Measurements from ENCODE around the gene WWOX. TPM values are rescaled to one million over a fixed set of nuclear protein-coding genes. Genes with fewer than 3 reads are reported as not detected.

The WWOX gene
- total and polyA plus RNA-seq, 2 of the 4 experiments (the other 2 are of a cell fraction) = 2.7 to 5.4 TPM

GRCh38 chr16:78642621-78643285, 543.3 kb downstream of the WWOX start:
- in situ Hi-C loops (cut with MboI; ENCODE audit: low sequenced_read_pairs) = no loop called here
- DNase-seq = no peak
- ChIA-PET CTCF (no interaction called here), POLR2A (ENCODE audit: unreplicated experiment) (no interaction called here)
- Histone ChIP-seq H4K91ac (ENCODE audit: insufficient read depth, low read depth, low read length) (no peak overlapping the region), H2BK15ac (ENCODE audit: low read depth, low read length) (no peak overlapping the region), H2BK5ac (ENCODE audit: low read depth, low read length, poor library complexity, severe bottlenecking) (no peak overlapping the region), H3K4me1 (ENCODE audit: control insufficient read depth, insufficient read depth, low read length) (no peaks in the 10 kb centered on the region), H3K9me3 (ENCODE audit: control insufficient read depth, insufficient read depth, low read length) (peaks cover 20% of the 10 kb centered on the region), H3K9me1 (ENCODE audit: insufficient read depth, low read length) (no peaks in the 10 kb centered on the region), H4K5ac (ENCODE audit: low read depth, low read length) (no peak overlapping the region), H2AFZ (replicated peaks; ENCODE audit: low read length, poor library complexity) (no peak overlapping the region), H2BK20ac (ENCODE audit: low read depth, low read length) (no peak overlapping the region), H3K23ac (ENCODE audit: low read depth, low read length) (no peak overlapping the region), H4K8ac (ENCODE audit: low read depth in 2 of 2, low read length in 2 of 2) (no peak overlapping the region), H3K9ac (ENCODE audit: low read depth, low read length) (no peak overlapping the region), H3K79me1 (ENCODE audit: low read depth in 1 of 2, low read length in 2 of 2) (no peaks in the 10 kb centered on the region), H3K36me3 (ENCODE audit: control insufficient read depth, insufficient read depth, low read length) (no peaks in the 10 kb centered on the region), H4K20me1 (ENCODE audit: insufficient read depth, low read length) (no peaks in the 10 kb centered on the region), H3K4me2 (ENCODE audit: low read depth, low read length) (no peak overlapping the region), H3K18ac (ENCODE audit: low read depth, low read length) (no peak overlapping the region), H3K56ac (ENCODE audit: extremely low read depth, insufficient read depth, low read length) (no peak overlapping the region), H3K14ac (replicated peaks; ENCODE audit: low read depth, low read length) (no peak overlapping the region), H3K27ac (ENCODE audit: insufficient read depth, low read length) (no peak overlapping the region), H2AK9ac (replicated peaks; ENCODE audit: low read depth, low read length, poor library complexity) (no peak overlapping the region), H2BK120ac (ENCODE audit: low read depth, low read length) (no peak overlapping the region), H3K4me3 (ENCODE audit: insufficient read depth, low read depth, low read length) (no peak overlapping the region), H3K4ac (ENCODE audit: low read depth, low read length) (no peak overlapping the region), H3K27me3 (ENCODE audit: control insufficient read depth, insufficient read depth, low read length) (no peaks in the 10 kb centered on the region), H2AK5ac (ENCODE audit: low read depth, low read length) (no peak overlapping the region)
- intact Hi-C loops (cut with micrococcal nuclease) = no loop called here
- BruUV-seq (replicated peaks) = no TSS peak
- TF ChIP-seq RAD21 (IDR thresholded peaks at IDR 0.05; ENCODE audit: low read length) (no peak), FOS (IDR thresholded peaks at IDR 0.05; ENCODE audit: low read depth, low read length) (no peak), POLR2A (IDR thresholded peaks at IDR 0.05; ENCODE audit: low read depth, low read length) (no peak), MAZ (IDR thresholded peaks at IDR 0.05; ENCODE audit: borderline replicate concordance, low read depth, low read length) (no peak), SMC3 (IDR thresholded peaks at IDR 0.05; ENCODE audit: low read depth, low read length) (no peak), RCOR1 (IDR thresholded peaks at IDR 0.05; ENCODE audit: insufficient replicate concordance, low read length) (no peak), RFX5 (IDR thresholded peaks at IDR 0.05; ENCODE audit: low read depth, low read length) (no peak)
- TF ChIP-seq, protein P1, sequence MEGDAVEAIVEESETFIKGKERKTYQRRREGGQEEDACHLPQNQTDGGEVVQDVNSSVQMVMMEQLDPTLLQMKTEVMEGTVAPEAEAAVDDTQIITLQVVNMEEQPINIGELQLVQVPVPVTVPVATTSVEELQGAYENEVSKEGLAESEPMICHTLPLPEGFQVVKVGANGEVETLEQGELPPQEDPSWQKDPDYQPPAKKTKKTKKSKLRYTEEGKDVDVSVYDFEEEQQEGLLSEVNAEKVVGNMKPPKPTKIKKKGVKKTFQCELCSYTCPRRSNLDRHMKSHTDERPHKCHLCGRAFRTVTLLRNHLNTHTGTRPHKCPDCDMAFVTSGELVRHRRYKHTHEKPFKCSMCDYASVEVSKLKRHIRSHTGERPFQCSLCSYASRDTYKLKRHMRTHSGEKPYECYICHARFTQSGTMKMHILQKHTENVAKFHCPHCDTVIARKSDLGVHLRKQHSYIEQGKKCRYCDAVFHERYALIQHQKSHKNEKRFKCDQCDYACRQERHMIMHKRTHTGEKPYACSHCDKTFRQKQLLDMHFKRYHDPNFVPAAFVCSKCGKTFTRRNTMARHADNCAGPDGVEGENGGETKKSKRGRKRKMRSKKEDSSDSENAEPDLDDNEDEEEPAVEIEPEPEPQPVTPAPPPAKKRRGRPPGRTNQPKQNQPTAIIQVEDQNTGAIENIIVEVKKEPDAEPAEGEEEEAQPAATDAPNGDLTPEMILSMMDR (conservative IDR thresholded peaks at IDR 0.05; ENCODE audit: low read depth, low read length) = no peak
- dilution Hi-C loops (cut with HindIII; ENCODE audit: low sequenced_read_pairs, unreplicated experiment) = no loop called here
- ATAC-seq (ENCODE audit: low read depth) = no peak
- 100% methylated on average over 1 of the region's 6 CpGs; no CpG with 5 or more reads in 1 of the 2 experiments for WGBS, 2 experiments (ENCODE audit: extremely low coverage in 2 of 2, insufficient read length in 1 of 2)
